ENCODE results near the gene LEF1.

LEF1 gene

GRCh38 chr4:108146819-108147218 is 21.9 kb downstream of the LEF1 start:
- no peak for DNase-seq

- DNase-seq = no peak
These were observed 22.4 kb downstream of the LEF1 start for GRCh38 chr4:108146336-108146735.

DNA sequence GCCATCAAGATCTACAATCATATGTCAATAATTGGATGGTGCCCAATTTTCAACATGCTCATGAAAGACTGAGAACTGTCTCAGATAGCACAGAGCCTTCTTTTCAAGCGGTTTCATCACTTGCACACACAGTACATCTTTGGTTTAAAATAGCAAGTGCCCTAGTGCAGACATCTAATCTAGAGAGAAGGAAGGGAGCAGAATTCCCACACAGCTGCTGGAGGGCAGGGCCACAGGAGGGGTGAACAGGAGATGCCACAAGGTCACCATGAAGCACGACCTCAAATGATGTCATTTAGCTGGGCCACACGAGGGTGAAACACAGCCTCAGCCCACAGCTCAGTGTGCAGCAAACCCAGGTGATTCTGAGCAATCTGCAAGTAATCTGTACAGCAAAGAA is 24.3 kb downstream of the LEF1 start:
- peak; percentile 48 for DNase-seq

GRCh38 chr4:108143515-108143914 is 25.2 kb downstream of the LEF1 start:
- no peak for DNase-seq

DNA sequence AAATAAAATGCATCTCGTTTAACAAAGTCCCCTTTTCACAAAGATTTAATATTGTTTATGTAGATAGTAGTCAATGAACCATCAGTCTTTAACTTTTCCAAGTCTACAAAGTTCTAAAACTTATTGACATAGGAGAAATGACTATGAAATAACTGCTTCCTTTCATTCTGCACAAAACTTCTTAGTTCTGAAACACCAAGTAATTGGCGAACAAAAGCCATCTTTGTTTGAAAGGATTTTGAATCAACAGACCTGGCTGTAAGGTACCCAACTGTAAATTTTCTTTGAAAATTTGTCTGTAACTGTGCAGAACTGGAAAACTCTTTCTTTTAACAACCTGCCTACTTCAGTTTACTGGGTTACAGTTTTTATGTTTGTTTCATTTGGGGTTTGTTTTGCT is 25.9 kb downstream of the LEF1 start:
- DNase-seq = no peak

GRCh38 chr4:108141213-108141950 is 27.4 kb downstream of the LEF1 start:
- no peak for DNase-seq

- DNase-seq = no peak
These were observed 28.4 kb downstream of the LEF1 start for GRCh38 chr4:108140328-108140727.

DNA sequence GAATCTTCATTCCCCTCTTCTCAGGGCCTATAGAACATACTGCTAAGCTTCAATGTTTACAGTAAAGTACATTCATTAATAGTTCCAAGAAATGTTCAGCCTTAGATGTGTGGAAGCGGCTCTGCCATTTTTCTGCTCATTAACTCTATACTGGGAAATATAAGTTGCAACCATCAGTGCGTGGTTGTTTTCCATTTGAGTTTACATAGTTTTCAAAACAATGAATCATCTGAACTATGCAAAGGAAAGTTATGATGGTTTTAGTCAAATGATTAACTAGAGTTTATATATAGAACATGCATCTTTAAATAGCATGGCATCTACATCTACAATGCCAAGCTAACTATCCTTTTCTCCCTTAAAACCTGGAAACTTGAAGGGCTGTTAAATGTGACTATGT is 29.6 kb downstream of the LEF1 start:
- no peak for DNase-seq

DNA sequence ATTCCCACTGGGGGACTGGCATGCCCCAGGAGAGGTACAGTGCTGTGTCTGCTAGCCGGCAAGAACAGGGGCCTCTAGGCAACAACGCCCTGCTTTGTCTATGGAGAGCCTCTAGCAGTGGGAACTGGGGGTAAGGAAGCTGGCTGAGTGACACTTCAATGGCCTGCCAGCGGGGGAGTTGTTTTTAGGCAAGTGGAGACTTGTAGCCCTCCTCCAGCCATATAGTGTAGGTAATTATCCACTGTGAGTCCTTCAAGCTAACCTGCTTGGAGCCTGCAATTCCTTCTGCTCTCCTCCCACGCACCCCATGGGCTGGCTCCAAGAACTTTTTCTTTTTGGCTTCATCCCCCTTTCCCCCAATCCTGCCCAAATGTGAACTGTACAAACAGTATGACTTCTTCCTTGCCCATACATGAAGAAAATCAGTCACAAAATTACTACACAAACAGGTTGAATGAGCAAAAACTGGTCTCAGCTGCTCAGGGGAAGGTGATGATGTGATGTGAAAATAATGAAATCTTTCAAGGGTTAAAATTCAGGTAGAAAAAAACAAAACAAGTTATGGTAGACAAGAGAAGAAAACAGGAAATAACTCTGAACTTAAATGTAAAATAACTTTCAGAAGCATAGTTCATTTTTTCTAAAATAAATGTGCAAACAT is 33.1 kb downstream of the LEF1 start:
- no peak for DNase-seq

DNA sequence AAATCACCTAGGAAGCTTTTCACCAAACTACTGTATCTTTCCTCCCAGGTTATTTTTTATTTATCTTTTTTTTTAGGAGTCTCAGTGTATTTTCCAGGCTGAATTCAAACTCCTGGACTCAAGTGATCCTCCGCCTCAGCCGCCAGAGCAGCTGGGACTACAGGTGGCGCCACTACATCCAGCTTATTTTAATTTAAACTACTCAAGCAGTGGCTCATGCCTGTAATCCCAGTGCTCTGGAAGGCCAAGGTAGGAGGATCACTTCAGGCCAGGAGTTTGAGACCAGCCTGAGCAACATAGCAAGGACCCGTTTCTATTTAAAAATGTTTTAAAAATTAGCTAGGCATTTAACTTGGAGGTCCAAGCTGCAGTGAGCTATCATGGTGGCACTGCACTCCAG is 37.8 kb downstream of the LEF1 start:
- peak; percentile 27 for DNase-seq

- no peak for DNase-seq
These were observed 39.5 kb downstream of the LEF1 start for GRCh38 chr4:108129196-108129595.

DNA sequence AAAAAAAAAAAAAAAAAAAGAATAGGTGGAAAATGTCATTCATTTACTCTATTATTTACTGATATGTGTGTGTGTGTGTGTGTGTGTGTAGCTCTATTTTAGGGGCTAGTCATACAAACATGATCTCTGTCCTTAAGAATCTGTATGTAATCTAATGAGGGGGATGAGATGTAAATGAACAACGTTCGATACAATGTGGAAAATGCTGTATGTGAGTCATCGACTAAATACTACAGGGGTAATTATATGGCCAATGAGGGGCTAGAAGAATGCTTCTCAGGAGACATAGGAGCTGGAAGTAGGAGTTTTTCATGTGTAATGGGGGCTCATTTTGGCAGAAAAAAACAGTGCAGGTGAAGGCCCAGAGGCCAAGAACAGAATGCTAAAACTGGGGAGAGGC is 41.9 kb downstream of the LEF1 start:
- DNase-seq = no peak

DNA sequence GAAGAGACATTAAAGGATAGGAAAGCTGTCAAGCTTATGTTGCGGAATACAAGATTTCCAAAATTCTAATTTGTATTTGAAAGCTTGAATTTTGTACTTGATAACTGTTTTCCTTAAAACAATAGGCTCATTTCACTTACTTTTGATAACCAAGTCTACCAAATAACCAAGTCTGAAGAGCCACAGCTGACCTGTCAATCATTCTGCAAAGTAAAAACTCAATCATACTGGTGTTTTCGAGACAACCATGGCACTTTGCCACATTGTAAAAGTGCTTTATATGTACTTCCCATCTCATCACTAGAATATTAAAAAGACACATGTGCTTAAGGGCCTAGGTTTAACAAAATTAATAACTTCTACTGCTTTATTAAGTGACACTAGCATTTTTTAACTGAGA is 47.9 kb downstream of the LEF1 start:
- DNase-seq = no peak

- peak; percentile 47 for DNase-seq
These were observed 49.4 kb downstream of the LEF1 start for GRCh38 chr4:108119199-108119800.

DNA sequence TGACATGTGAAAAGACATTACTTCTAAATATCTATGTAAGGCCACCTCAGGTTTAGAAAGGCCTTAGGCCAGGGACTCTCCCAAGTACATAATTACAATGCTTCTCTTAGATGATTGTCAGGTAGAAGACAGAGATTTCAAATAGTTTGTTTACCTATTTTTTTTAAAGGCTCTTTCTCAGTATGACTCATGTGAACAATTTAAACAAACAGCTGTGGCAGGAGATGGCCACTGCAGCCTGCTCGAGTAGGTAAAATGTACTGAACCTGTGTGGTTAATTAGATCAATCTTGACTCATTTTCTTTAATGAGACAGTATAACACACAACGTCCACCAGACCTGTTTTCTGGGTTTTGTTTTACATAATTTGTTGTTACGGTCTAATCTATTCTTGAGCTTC is 50.2 kb downstream of the LEF1 start:
- DNase-seq = peak; percentile 45

- peak; percentile 57 for DNase-seq
These were observed 51.1 kb downstream of the LEF1 start for GRCh38 chr4:108117418-108118182.

GRCh38 chr4:108116423-108117168 is 52.1 kb downstream of the LEF1 start:
- peak; percentile 38 for DNase-seq

DNA sequence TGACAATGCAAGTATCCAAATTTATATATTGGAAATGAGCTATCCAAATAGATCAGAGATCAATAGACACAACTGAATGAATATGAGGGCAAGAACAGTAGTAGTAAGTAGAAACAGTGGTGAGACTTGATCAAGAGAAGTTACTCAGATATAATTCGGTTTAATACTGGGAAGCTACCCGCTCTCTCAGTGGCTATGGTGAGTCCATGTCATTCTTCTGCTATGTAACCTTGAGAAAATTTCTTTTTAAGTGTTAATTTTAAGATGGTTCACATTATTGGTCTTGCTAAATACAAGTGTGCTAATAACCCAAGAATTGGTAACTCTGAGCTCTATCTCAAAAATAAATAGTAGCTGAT is 53.6 kb downstream of the LEF1 start:
- DNase-seq = no peak

- peak; percentile 91 for DNase-seq
These were observed 54.2 kb downstream of the LEF1 start for GRCh38 chr4:108114503-108114902.

GRCh38 chr4:108113229-108113628 is 55.5 kb downstream of the LEF1 start:
- no peak for DNase-seq

DNA sequence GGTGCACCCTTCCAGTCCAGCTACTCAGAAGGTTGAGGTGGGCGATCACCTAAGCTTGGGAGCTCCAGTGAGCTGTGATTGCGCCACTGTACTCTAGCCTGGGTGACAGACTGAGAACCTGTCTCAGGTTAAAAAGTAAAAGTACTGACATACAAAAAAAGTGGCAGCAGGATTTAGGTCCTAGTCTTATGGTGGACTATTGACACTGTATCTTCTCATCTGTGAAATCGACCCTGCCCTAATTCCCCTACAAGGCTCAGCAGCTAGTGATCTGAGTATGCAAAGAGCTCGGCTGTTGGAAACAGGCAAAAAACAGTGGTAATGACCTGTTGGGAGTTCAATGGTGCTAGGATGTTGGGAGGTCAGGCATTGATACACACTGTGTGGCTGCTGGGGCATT is 57.0 kb downstream of the LEF1 start:
- DNase-seq = no peak

DNA sequence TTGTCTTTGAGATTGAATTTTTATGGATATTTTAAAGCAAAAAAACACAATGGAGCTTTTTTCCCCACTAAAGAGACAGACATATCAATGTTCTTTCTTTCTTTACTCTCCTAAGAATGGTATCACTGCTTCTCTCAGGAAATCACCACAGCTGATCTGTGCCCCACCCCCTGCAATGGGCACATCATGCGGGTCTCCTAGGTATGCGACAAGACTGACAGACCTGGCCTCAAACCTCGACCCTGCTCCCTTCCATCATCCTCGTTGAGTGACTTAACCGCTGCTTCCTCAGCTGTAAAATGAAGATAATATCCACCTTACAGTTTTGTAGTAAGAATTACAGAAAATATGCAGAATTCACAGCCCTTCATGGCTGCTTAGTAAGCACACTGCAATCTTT is 58.3 kb downstream of the LEF1 start:
- DNase-seq = no peak

DNA sequence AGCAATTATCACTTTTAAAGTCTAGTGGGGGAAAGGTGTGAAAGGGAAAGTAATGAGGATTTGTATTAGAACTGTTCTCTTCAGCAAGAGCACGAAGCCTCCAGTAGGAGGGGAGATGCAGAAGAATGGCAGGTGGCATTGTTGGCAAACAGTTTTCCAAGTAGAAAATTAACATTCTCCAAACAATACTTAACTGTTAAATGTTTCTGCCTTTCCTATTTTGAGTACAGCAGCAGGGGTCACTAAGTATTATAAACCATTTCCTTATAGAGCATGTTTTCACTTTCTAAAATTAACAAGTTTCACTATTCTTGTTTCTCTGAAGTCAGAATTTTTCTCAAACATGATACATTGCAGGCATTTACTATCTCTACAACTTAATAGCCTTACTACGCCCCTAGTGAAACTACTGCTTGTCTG is 58.7 kb downstream of the LEF1 start:
- no peak for DNase-seq

All from OCI-M1 (cell line).